DOHH2 (cell line): ENCODE data around the gene PAN2.

Experiments
- H3F3A ChIP-seq: fragments of 200-600 bp; sonication (generic), shearing (Covaris generic); 2 replicates; pipeline ENCODE4 v1.6.0; 2016; ENCODE audit warnings: antibody characterized with exemption, mild to moderate bottlenecking; ENCODE audit not compliant: control insufficient read depth, insufficient read depth
- H3K27ac ChIP-seq: fragments of 200-600 bp; sonication (generic); 2 replicates; pipeline ENCODE4 v1.5.1; 2014; ENCODE audit warnings: low read depth, mild to moderate bottlenecking, low read length, moderate library complexity
- H3K27me3 ChIP-seq: fragments of 200-600 bp; sonication (generic); 2 replicates; pipeline ENCODE4 v1.6.1; 2014; ENCODE audit warnings: mild to moderate bottlenecking, low read length, mixed read lengths; ENCODE audit not compliant: control insufficient read depth
- H3K36me3 ChIP-seq: fragments of 200-600 bp; sonication (generic); 2 replicates; pipeline ENCODE4 v1.6.1; 2014; ENCODE audit warnings: mild to moderate bottlenecking, low read length, moderate library complexity, mixed read lengths; ENCODE audit not compliant: control insufficient read depth
- H3K4me1 ChIP-seq: fragments of 200-600 bp; sonication (generic); 2 replicates; pipeline ENCODE4 v1.6.1; 2014; ENCODE audit warnings: mild to moderate bottlenecking, low read length, mixed read lengths; ENCODE audit not compliant: control insufficient read depth
- H3K4me2 ChIP-seq: fragments of 200-600 bp; sonication (generic); 2 replicates; pipeline ENCODE4 v1.6.0; 2014; ENCODE audit warnings: mild to moderate bottlenecking, low read length, moderate library complexity
- H3K4me3 ChIP-seq: fragments of 200-600 bp; sonication (generic); 2 replicates; pipeline ENCODE4 v1.5.1; 2014; ENCODE audit warnings: mild to moderate bottlenecking, low read length, mixed read lengths
- H3K79me2 ChIP-seq: fragments of 200-600 bp; sonication (generic); 2 replicates; pipeline ENCODE4 v1.6.1; 2014; ENCODE audit warnings: mild to moderate bottlenecking, low read length, mixed read lengths; ENCODE audit not compliant: control insufficient read depth
- H3K9me2 ChIP-seq: fragments of 200-600 bp; sonication (generic); replicated peaks from 2 replicates; pipeline ENCODE4 v1.6.1; 2014; ENCODE audit warnings: mild to moderate bottlenecking, low read length, mixed read lengths; ENCODE audit not compliant: control insufficient read depth
- H3K9me3 ChIP-seq: fragments of 200-600 bp; sonication (generic); 2 replicates; pipeline ENCODE4 v1.6.1; 2014; ENCODE audit warnings: antibody characterized with exemption, low read length, mixed read lengths; ENCODE audit not compliant: control insufficient read depth, insufficient read depth
- H4K20me1 ChIP-seq: fragments of 200-600 bp; sonication (generic); 2 replicates; pipeline ENCODE4 v1.6.0; 2014; ENCODE audit warnings: low read depth, mild to moderate bottlenecking, antibody characterized with exemption, low read length, moderate library complexity; ENCODE audit not compliant: control insufficient read depth, insufficient read depth
- CTCF ChIP-seq: fragments of 200-600 bp; sonication (generic); IDR thresholded peaks from one replicate; pipeline ENCODE4 v1.5.1; 2014; ENCODE audit warnings: antibody characterized with exemption, mild to moderate bottlenecking, low read depth, low read length; ENCODE audit not compliant: poor library complexity, severe bottlenecking
- EZH2phosphoT487 ChIP-seq: fragments of 200-600 bp; sonication (generic); IDR thresholded peaks from 2 replicates; pipeline ENCODE4 v1.6.1; 2017; ENCODE audit warnings: borderline replicate concordance, mild to moderate bottlenecking, antibody characterized with exemption, low read length, moderate library complexity, mixed read lengths

PAN2 gene

GRCh38 chr12:56333679-56334489, at the start of gene PAN2:
Gene PAN2 (minus strand): TSS chr12:56334000. CDS start chr12:56333094, 906 bp downstream.
- TF ChIP-seq CTCF = peak; percentile 65
- no peak for TF ChIP-seq EZH2phosphoT487
- no peaks in the 10 kb centered on the region for H3K9me3 ChIP-seq
- no peaks in the 10 kb centered on the region for H3K27me3 ChIP-seq
- no peaks in the 10 kb centered on the region for H4K20me1 ChIP-seq
- H3K4me1 ChIP-seq = peaks cover 57% of the 10 kb centered on the region
- peaks cover 33% of the 10 kb centered on the region for H3K79me2 ChIP-seq
- H3K27ac ChIP-seq = peak within 1 kb of the TSS; percentile 88
- peaks cover 23% of the 10 kb centered on the region for H3F3A ChIP-seq
- H3K36me3 ChIP-seq = peaks cover 22% of the 10 kb centered on the region
- H3K9me2 ChIP-seq = no peaks in the 10 kb centered on the region
- peak within 1 kb of the TSS; percentile 94 for H3K4me3 ChIP-seq
- H3K4me2 ChIP-seq = peak within 1 kb of the TSS; percentile 99

- TF ChIP-seq CTCF (no peak), EZH2phosphoT487 (no peak)
- H3K36me3 ChIP-seq = peaks cover 5% of the 10 kb centered on the region; the same call in 1 of the 2 replicates
- H3K79me2 ChIP-seq = no peaks in the 10 kb centered on the region
Measured at GRCh38 chr12:56382611-56383010, 48.8 kb upstream of the PAN2 start.

GRCh38 chr12:56377989-56378316, 44.2 kb upstream of the PAN2 start:
- peaks cover 36% of the 10 kb centered on the region for H3F3A ChIP-seq
- no peaks in the 10 kb centered on the region for H3K79me2 ChIP-seq
- H3K36me3 ChIP-seq = peaks cover 5% of the 10 kb centered on the region; the same call in 1 of the 2 replicates
- H3K27ac ChIP-seq = peak overlapping the region; percentile 96
- no peaks in the 10 kb centered on the region for H4K20me1 ChIP-seq
- TF ChIP-seq EZH2phosphoT487 = no peak
- no peak for TF ChIP-seq CTCF
- no peaks in the 10 kb centered on the region for H3K9me2 ChIP-seq
- peaks cover 74% of the 10 kb centered on the region for H3K4me1 ChIP-seq
- peaks cover 13% of the 10 kb centered on the region; the same call in 1 of the 2 replicates for H3K9me3 ChIP-seq
- H3K27me3 ChIP-seq = no peaks in the 10 kb centered on the region
- peak overlapping the region; percentile 70 for H3K4me2 ChIP-seq
- peak overlapping the region; percentile 56 for H3K4me3 ChIP-seq

More at GRCh38 chr12:56382611-56383010, 48.8 kb upstream of the PAN2 start:
- no peak overlapping the region for H3K4me2 ChIP-seq
- H3K9me2 ChIP-seq = no peaks in the 10 kb centered on the region
- H3K27me3 ChIP-seq = no peaks in the 10 kb centered on the region
- peaks cover 7% of the 10 kb centered on the region for H3F3A ChIP-seq
- no peaks in the 10 kb centered on the region for H4K20me1 ChIP-seq
- H3K27ac ChIP-seq = no peak overlapping the region
- no peak overlapping the region for H3K4me3 ChIP-seq
- H3K4me1 ChIP-seq = peaks cover 33% of the 10 kb centered on the region
- peaks cover 3% of the 10 kb centered on the region; the same call in 1 of the 2 replicates for H3K9me3 ChIP-seq
